IgD-negative memory B cell (primary cell): ENCODE results near the gene KRTAP10-1. TPM values are rescaled to one million over a fixed set of nuclear protein-coding genes. Genes with fewer than 3 reads are reported as not detected.
"Not testable (repeated sequence)": the region's sequence is repeated elsewhere in the genome, so short reads cannot be mapped to it uniquely, and the experiment has no call there.

Experiments
- H3K27ac Mint-ChIP-seq, 3 donors: one replicate each; pipeline ENCODE4 v1.8.0; 2020 to 2022; ENCODE audit warnings: mild to moderate bottlenecking in 3 of 3, mixed read lengths in 3 of 3, moderate library complexity in 1 of 3
- H3K27me3 Mint-ChIP-seq: one replicate; pipeline ENCODE4 v1.8.0; 2021; ENCODE audit warnings: mixed read lengths
- H3K36me3 Mint-ChIP-seq: one replicate; pipeline ENCODE4 v1.8.0; 2020; ENCODE audit warnings: mild to moderate bottlenecking, mixed read lengths
- H3K4me1 Mint-ChIP-seq, 3 donors: one replicate each; pipeline ENCODE4 v1.8.0; 2020 to 2022; ENCODE audit warnings: mixed read lengths in 3 of 3, mild to moderate bottlenecking in 1 of 3
- H3K4me3 Mint-ChIP-seq, 4 donors: one replicate each; pipeline ENCODE4 v1.8.0; 2020 to 2022; ENCODE audit warnings: mild to moderate bottlenecking in 4 of 4, mixed read lengths in 4 of 4, moderate library complexity in 3 of 4
- H3K9me3 Mint-ChIP-seq, 3 donors: one replicate each; pipeline ENCODE4 v1.8.0; 2020 to 2021; ENCODE audit warnings: mixed read lengths in 3 of 3, mild to moderate bottlenecking in 1 of 3
- polyA plus RNA-seq: library from polyadenylated mRNA; unstranded; fragments of 300-500 nt; fragmentation: Illumina TruSeq; gene quantifications from one replicate; pipeline ENCODE4 v1.2.3, GENCODE V29; 2021

KRTAP10-1 gene
- polyA plus RNA-seq, 1 donor from 2014 or later, result not detected

DNA sequence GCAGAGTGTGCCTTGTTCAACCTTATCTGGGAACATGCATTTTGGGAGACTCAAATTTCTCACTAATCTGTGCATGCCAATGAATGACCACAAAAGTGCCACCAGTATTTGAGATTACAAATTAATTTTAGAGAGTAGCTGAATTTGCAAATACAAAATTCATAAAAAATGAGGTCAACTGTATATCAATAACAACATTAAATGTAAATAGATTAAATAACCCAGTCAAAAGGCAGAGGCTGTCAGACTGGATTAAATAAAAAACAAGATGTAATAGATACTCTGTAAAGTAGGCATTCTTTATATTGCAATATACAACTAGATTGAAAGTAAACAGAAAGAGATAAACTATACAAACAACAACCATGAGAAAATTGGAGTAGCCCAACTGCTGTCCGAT lies 24.1 kb upstream of the KRTAP10-1 start:
- Mint-ChIP-seq H3K9me3 (peaks cover 4 to 16% (median 5%) of the 10 kb centered on the region in 3 donors), H3K27me3 (peaks cover 2% of the 10 kb centered on the region), H3K4me1 (peaks cover 19 to 40% (median 21%) of the 10 kb centered on the region in 3 donors), H3K27ac (no peak overlapping the region), H3K4me3 (peak overlapping the region in 1 of 4 donors; percentile 49), H3K36me3 (no peaks in the 10 kb centered on the region)

DNA sequence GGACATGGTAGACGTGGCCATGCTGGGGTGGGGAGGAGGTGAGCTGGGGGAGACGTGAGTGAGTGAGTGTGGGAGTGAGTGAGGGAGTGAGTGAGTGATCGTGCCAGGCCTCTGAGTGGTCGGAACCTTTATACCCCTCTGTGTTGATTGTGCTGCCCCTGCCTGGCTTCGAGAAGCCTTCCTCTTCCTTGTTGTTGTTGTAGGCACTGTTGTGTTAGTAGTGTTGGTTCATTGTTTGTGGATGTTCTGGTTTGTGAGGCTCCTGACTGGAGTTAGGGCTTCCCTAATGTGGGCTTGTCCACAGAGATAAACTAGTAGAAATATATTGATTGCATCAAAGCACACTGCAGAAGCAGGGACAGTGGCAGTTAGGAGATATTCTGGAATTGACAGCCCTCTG lies 18.7 kb upstream of the KRTAP10-1 start, which contains the start of gene KRTAP10-3:
Gene KRTAP10-3, minus strand, starts transcription at position 101 of the 400 bp plus-strand sequence. Its CDS starts 80 bp downstream, at position 21.
- Mint-ChIP-seq H3K4me1 (peaks cover 8 to 28% (median 15%) of the 10 kb centered on the region in 3 donors), H3K9me3 (peaks cover 3 to 16% (median 4%) of the 10 kb centered on the region in 3 donors), H3K4me3 (peak within 1 kb of the TSS in 1 of 4 donors; percentile 3), H3K27ac (no peak within 1 kb of the TSS), H3K36me3 (no peaks in the 10 kb centered on the region), H3K27me3 (peaks cover 21% of the 10 kb centered on the region)

DNA sequence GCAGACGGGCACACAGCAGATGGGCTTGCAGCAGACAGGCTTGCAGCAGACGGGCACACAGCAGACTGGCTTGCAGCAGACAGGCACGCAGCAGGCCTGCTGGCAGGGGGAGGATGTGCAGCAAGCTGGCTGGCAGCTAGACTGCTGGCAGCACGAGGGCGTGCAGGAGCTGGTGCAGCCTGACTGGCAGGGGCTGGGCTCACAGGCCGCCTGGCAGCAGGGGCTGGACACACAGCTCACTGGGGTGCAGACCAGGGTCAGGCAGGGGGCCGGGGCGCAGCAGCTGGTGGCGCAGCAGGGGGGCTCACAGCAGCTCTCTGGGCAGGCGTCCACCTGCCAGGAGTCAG lies 18.3 kb upstream of the KRTAP10-1 start:
- H3K4me3 Mint-ChIP-seq, H3K36me3 Mint-ChIP-seq, H3K27ac Mint-ChIP-seq: not testable (repeated sequence)
- Mint-ChIP-seq H3K4me1 (peaks cover 8 to 26% (median 15%) of the 10 kb centered on the region in 3 donors), H3K27me3 (peaks cover 24% of the 10 kb centered on the region), H3K9me3 (peaks cover 3 to 16% (median 3%) of the 10 kb centered on the region in 3 donors)

DNA sequence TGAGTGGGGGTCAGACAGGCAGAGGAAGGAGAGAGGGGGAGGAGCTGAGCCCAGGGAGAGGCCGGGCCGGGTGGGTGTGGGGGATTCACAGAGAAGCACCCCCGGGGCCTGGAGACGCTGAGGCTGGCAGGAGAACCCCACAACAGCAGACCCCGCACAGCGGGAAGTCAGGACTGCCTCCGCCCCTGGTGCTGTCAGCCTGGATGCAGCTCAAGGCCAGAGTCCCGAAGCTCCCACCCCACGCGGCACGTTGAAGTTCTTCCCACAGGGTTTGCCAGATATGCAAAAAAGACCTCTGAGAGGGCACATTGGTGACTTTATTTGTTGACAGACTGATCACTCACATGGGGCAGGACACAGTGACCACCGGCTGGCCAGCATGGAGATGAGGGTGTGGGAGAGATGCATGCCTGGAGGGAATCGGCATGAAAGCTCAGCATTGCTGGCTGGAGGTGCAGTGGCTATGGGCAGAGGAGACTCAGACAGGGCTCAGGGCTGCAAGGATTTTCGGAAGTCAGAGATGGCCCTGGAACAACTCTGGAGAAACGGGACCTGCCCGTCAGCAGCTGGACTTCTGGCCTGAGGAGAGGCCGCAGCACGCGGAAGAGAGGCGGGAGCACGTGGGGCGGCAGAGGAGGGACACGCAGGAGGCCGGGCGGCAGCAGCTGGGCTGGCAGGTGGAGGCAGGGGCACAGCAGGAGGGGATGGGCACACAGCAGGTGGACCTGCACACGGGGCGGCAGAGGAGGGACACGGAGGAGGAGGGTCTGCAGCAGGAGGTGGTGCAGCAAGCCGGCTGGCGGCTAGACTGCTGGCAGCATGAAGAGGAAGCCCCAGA lies 17.7 kb upstream of the KRTAP10-1 start:
- peaks cover 2 to 16% (median 3%) of the 10 kb centered on the region in 3 donors for H3K9me3 Mint-ChIP-seq
- H3K27me3 Mint-ChIP-seq, result peaks cover 28% of the 10 kb centered on the region
- H3K27ac Mint-ChIP-seq, result peak overlapping the region in 1 of 3 donors; percentile 19
- peak overlapping the region in 1 of 4 donors; percentile 3 for H3K4me3 Mint-ChIP-seq
- H3K4me1 Mint-ChIP-seq, result peaks cover 8 to 24% (median 15%) of the 10 kb centered on the region in 3 donors
- H3K36me3 Mint-ChIP-seq, result no peaks in the 10 kb centered on the region

DNA sequence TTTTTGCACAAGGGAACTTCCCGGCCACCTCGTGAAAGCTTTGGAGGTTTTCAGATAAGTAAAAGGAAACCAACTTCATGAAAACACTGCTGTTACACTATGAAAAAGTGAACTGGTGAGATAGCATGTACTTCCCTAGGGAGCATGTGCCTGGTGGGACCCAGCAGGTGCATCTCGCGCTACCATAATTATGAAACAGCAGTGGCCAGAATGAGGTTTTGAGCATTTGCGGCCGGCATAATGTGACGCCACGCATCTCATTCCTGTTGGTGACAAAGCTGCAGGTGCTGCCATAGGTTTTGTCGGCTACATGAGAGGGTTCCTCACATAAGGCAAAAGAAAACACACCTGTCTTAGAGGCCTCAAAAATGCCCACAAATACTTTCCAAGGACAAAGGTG lies 16.9 kb upstream of the KRTAP10-1 start:
- Mint-ChIP-seq H3K9me3 (peaks cover 0 to 8% (median 3%) of the 10 kb centered on the region in 3 donors), H3K27me3 (peaks cover 28% of the 10 kb centered on the region), H3K4me1 (peaks cover 5 to 17% (median 13%) of the 10 kb centered on the region in 3 donors), H3K36me3 (no peaks in the 10 kb centered on the region), H3K4me3 (peak overlapping the region in 1 of 4 donors; percentile 65), H3K27ac (peak overlapping the region in 1 of 3 donors; percentile 19)

DNA sequence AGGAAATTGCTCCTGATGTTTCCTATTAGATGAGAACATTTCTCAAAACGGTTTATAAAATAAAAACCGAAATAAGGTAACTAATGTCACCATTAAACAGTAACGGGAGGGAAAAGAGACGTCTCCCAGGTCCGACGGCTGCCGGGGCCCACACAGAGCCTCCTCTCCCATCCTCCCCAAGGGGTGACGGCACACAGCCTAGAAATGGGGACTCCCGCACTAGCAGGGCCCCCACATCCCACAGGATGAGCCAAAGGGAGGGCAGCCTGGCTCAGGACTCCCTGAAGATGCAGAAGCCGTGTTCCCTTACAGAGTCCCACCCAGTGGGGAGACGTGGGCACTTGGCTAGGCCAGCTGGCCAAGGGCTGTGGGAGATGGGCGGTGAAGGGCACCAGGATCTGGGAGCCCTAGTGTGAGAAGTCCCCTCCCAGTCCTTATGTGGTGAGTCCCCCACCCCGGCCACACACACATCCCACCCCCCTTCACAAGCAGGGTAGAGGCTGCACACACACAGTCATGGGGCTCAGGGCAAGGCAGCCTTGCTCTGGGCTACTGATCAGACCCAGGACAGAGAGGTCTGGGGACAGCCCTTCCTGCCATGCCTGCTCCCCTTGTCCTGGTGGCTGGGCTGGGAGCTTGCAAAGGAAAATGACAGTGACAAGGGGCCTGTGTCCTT lies 15.3 kb upstream of the KRTAP10-1 start:
- peaks cover 34% of the 10 kb centered on the region for H3K27me3 Mint-ChIP-seq
- H3K27ac Mint-ChIP-seq, result peak overlapping the region in 1 of 3 donors; percentile 65
- H3K4me1 Mint-ChIP-seq, result peaks cover 3 to 13% (median 5%) of the 10 kb centered on the region in 3 donors
- H3K4me3 Mint-ChIP-seq, result no peak overlapping the region
- H3K36me3 Mint-ChIP-seq, result no peaks in the 10 kb centered on the region
- H3K9me3 Mint-ChIP-seq, result no peaks in the 10 kb centered on the region

DNA sequence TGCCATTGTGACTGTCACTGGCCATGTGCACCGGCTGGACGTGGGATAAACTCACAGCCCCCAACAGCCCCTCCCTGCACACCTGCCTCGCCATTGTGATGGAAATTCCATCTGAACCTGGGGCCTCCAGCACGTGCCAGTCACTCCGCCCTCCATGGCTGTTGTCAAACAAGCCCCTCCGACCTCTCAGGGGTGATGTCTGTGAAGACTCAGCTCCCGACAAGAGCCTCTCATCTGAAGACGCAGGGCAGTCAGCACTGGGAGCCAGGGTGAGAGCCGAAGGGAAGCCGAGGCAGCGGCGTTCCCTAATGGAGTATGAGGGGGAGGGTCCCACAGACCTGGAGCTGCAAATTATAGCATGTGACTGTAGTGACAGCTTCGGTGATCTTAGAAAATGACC lies 12.7 kb upstream of the KRTAP10-1 start:
- Mint-ChIP-seq H3K4me1 (peaks cover 4 to 13% (median 8%) of the 10 kb centered on the region in 3 donors), H3K4me3 (no peak overlapping the region), H3K27ac (no peak overlapping the region), H3K36me3 (peaks cover 2% of the 10 kb centered on the region), H3K9me3 (peaks cover 0 to 4% (median 4%) of the 10 kb centered on the region in 3 donors), H3K27me3 (peaks cover 49% of the 10 kb centered on the region)

DNA sequence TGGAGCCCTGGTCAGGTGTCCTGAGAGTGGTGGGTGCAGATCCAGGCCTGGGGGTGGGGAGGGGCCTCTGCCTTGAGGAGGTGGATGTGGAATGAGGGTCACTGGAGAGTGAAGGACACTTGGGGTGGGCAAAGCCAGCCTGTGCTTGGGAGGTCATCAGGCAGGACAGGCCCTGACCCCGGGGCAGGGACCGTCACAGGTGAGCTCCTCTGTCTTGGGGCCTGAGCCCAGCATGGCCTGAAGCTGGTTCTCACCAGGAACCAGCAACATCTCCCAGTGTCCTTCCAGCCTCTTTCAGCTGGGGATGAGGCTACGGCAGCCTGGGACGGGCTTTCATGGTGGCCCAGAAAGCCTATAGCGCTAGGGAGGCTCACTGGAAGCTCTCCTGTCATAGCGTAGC lies 12.1 kb upstream of the KRTAP10-1 start:
- peaks cover 3% of the 10 kb centered on the region for H3K36me3 Mint-ChIP-seq
- peaks cover under 1 to 10% (median 9%) of the 10 kb centered on the region in 3 donors for H3K9me3 Mint-ChIP-seq
- H3K4me1 Mint-ChIP-seq, result peaks cover 4 to 12% (median 12%) of the 10 kb centered on the region in 3 donors
- H3K27ac Mint-ChIP-seq, result no peak overlapping the region
- H3K4me3 Mint-ChIP-seq, result no peak overlapping the region
- peaks cover 48% of the 10 kb centered on the region for H3K27me3 Mint-ChIP-seq

DNA sequence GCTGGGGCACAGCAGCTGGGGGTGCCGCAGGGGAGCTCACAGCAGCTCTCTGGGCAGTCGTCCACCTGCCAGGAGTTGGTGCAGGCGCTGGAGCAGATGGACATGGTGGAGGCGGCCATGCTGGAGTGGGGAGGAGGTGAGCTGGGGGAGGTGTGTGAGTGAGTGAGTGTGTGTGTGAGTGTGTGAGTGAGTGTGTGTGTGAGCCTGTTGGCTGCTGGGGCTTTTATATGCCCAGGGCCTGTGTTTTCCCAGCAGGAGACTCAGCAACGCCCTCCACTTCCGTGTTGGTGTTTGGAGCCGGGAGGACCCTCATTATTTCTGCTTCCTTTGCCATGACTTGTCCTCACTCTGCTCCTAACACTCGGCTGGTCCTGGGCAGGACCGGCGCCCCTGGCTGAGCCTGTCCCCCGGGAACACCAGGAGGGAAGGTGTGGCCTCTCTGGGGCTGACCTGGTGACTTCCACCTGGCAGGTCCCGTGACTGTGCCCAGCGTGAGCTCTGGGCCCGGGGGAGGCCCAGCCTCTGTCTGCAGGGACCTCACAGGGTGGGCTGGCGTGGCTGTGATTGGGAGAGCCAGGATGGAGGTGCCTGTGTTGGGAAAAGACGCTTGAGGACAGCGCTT lies 11.5 kb upstream of the KRTAP10-1 start, which contains the start of gene KRTAP10-2:
Gene KRTAP10-2, minus strand, starts transcription at position 166 of the 622 bp plus-strand sequence. Its CDS starts 47 bp downstream, at position 119.
- peaks cover 3% of the 10 kb centered on the region for H3K36me3 Mint-ChIP-seq
- H3K27ac Mint-ChIP-seq, result no peak within 1 kb of the TSS
- peaks cover 7 to 17% (median 15%) of the 10 kb centered on the region in 3 donors for H3K9me3 Mint-ChIP-seq
- no peak within 1 kb of the TSS for H3K4me3 Mint-ChIP-seq
- peaks cover 43% of the 10 kb centered on the region for H3K27me3 Mint-ChIP-seq
- peaks cover 0 to 12% (median 7%) of the 10 kb centered on the region in 3 donors for H3K4me1 Mint-ChIP-seq

DNA sequence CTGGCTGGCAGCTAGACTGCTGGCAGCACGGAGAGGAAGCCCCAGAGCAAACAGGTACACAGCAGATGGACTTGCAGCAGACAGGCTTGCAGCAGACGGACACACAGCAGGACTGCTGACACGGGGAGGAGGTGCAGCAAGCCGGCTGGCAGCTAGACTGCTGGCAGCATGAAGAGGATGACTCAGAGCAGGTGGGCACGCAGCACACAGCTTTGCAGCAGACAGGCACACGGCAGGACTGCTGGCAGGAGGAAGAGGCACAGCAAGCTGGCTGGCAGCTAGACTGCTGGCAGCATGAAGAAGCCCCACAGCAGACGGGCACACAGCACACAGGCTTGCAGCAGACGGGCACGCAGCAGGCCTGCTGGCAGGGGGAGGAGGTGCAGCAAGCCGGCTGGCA lies 10.8 kb upstream of the KRTAP10-1 start:
- Mint-ChIP-seq H3K9me3 (peaks cover 7 to 18% (median 17%) of the 10 kb centered on the region in 3 donors), H3K27ac (no peak overlapping the region), H3K4me1 (peaks cover 0 to 12% (median 7%) of the 10 kb centered on the region in 3 donors), H3K36me3 (peaks cover 3% of the 10 kb centered on the region), H3K4me3 (no peak overlapping the region), H3K27me3 (peaks cover 41% of the 10 kb centered on the region)

DNA sequence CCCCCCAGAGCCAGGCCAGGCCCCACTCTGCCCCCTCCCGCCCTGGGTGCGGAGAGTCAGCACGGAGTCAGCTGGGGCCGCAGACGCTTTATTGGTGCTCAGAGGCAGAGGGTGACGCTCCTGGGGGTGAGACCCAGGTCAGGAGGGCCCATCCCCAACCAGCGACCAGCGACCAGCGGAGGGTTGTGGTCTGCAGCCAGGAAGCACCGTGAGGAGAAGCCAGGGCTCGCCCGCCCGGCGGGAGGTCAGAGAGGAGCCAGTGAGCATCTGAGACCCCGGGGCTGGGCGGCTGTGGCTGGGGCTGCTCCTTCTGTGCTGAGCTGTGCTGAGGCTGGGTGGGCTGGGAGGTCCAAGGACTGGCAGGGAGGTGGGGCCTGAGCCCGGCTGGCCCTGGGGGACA lies 10.3 kb upstream of the KRTAP10-1 start:
- Mint-ChIP-seq H3K4me1 (peaks cover 0 to 12% (median 7%) of the 10 kb centered on the region in 3 donors), H3K27me3 (peaks cover 38% of the 10 kb centered on the region), H3K9me3 (peaks cover 9 to 23% (median 19%) of the 10 kb centered on the region in 3 donors)
- not testable (repeated sequence) for H3K27ac Mint-ChIP-seq, H3K4me3 Mint-ChIP-seq, H3K36me3 Mint-ChIP-seq

DNA sequence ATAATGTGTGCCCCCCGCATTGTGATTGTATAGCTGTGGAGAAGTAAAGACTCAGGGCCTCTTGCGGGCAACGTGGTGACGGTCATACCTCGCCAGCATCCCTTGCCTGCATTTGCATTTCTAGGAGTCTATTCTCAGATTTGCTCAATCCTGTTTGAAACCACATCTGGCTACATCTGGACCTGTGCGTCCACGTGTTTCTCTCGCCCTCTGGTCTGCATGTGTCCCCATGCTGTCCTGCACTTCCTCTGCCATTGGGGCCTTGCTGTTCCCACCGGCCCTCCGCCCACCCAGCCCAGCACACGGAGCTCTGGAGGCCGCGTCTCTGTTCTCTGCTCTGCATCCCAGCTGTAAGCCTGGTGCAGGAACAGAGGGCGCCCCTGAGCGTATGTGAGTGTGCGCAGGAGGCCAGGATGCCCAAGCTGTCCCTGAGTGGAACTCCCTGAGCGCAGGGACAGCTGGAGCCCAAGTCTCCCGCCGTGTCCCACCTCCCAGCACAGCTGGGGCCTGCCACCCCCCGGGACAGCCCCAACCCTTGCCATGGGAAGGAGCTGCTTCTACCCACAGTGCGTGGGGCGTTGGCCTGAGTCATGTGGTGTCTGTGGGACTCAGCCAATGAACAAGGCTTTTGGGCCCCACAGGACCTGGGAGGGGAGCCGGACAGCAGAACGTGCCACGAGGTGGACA lies 9.7 kb upstream of the KRTAP10-1 start:
- H3K9me3 Mint-ChIP-seq, result peaks cover 9 to 24% (median 19%) of the 10 kb centered on the region in 3 donors
- peaks cover 0 to 12% (median 7%) of the 10 kb centered on the region in 3 donors for H3K4me1 Mint-ChIP-seq
- peaks cover 36% of the 10 kb centered on the region for H3K27me3 Mint-ChIP-seq
- H3K4me3 Mint-ChIP-seq, result no peak overlapping the region
- peaks cover 3% of the 10 kb centered on the region for H3K36me3 Mint-ChIP-seq
- no peak overlapping the region for H3K27ac Mint-ChIP-seq

DNA sequence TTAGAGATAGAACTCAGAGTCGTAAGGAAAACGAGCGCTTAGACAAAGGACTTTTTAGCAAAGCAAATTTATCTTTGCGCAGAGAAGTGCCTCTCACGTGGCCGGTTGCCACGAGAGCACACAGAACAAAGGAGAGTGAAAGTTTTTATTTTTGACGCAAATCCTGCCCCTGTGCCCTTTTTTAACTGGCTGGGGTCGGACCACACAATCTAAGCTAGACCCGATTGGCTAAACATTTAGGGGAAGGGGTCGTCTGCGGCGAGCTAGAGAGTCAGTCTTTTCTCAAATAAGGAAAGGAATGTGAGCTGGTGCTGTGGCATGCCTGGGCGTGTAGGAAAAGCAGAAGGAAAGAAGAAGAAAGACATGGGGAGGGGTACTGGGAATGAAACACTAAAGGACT lies 8.9 kb upstream of the KRTAP10-1 start:
- Mint-ChIP-seq H3K36me3 (peaks cover 3% of the 10 kb centered on the region), H3K27ac (no peak overlapping the region), H3K4me3 (peak overlapping the region in 1 of 4 donors; percentile 74), H3K27me3 (peaks cover 31% of the 10 kb centered on the region), H3K4me1 (peaks cover 0 to 12% (median 7%) of the 10 kb centered on the region in 3 donors), H3K9me3 (peaks cover 9 to 24% (median 19%) of the 10 kb centered on the region in 3 donors)

DNA sequence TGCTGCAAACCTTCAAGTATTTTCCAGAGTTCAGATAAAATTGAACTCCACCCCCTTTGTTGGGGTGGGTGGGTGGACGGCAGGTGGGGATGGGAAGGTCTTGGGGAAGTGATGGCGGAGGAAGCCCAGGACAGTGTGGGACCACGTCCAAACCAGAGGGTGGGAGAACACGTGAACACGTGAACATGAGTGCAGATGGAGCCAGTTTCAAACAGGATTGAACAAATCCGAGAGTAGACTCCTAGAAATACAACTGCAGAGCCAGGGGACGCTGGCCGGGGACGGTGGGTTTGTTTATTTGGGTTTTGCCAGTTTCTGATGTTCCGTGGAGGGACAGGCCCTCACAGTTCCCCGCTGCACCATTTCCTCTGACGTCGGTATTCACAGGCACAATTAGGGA lies 8.4 kb upstream of the KRTAP10-1 start:
- Mint-ChIP-seq H3K27ac (no peak overlapping the region), H3K36me3 (peaks cover 3% of the 10 kb centered on the region), H3K27me3 (peaks cover 29% of the 10 kb centered on the region), H3K4me1 (peaks cover 0 to 12% (median 7%) of the 10 kb centered on the region in 3 donors), H3K9me3 (peaks cover 9 to 24% (median 19%) of the 10 kb centered on the region in 3 donors), H3K4me3 (peak overlapping the region in 1 of 4 donors; percentile 4)
